KMS-11 (cell line): ENCODE data around the gene DIAPH1.

Source experiments
- H2AFZ ChIP-seq: fragments of 200-600 bp; sonication (generic); 2 replicates; pipeline ENCODE4 v1.6.1; 2016; ENCODE audit warnings: antibody characterized with exemption, mixed run types, low read depth
- H3K27ac ChIP-seq: fragments of 200-600 bp; sonication (generic); 2 replicates; pipeline ENCODE4 v1.6.1; 2016; ENCODE audit warnings: mild to moderate bottlenecking, mixed run types
- H3K27me3 ChIP-seq: fragments of 200-600 bp; sonication (generic); 2 replicates; pipeline ENCODE4 v1.6.1; 2017; ENCODE audit warnings: mild to moderate bottlenecking, low read depth, mixed run types, moderate library complexity; ENCODE audit not compliant: insufficient read depth
- H3K36me3 ChIP-seq: fragments of 200-600 bp; sonication (generic); 2 replicates; pipeline ENCODE4 v1.6.1; 2017; ENCODE audit warnings: mild to moderate bottlenecking, mixed run types; ENCODE audit not compliant: insufficient read depth
- H3K4me1 ChIP-seq: fragments of 200-600 bp; sonication (generic); 2 replicates; pipeline ENCODE4 v1.6.1; 2016; ENCODE audit warnings: mild to moderate bottlenecking, low read depth, mixed run types; ENCODE audit not compliant: poor library complexity, severe bottlenecking
- H3K4me2 ChIP-seq: fragments of 200-600 bp; sonication (generic); 2 replicates; pipeline ENCODE4 v1.7.0; 2016; ENCODE audit warnings: mild to moderate bottlenecking, mixed run types
- H3K4me3 ChIP-seq: fragments of 200-600 bp; sonication (generic); IDR thresholded peaks from 2 replicates; pipeline ENCODE4 v1.6.1; 2017; ENCODE audit warnings: low read depth, low read length, mixed read lengths; ENCODE audit not compliant: insufficient read depth
- H3K79me2 ChIP-seq: fragments of 200-600 bp; sonication (generic); 2 replicates; pipeline ENCODE4 v1.6.1; 2016; ENCODE audit warnings: low read depth, mixed run types; ENCODE audit not compliant: insufficient read depth
- H3K9ac ChIP-seq: fragments of 200-600 bp; sonication (generic); 2 replicates; pipeline ENCODE4 v1.6.1; 2016; ENCODE audit warnings: mild to moderate bottlenecking, mixed run types
- H4K20me1 ChIP-seq: fragments of 200-600 bp; sonication (generic); 2 replicates; pipeline ENCODE4 v1.6.1; 2016; ENCODE audit warnings: mild to moderate bottlenecking, mixed run types; ENCODE audit not compliant: insufficient read depth
- TF ChIP-seq, protein P1 (sequence below): fragments of 200-600 bp; sonication (generic); conservative IDR thresholded peaks from 2 replicates; pipeline ENCODE4 v1.6.1; 2017; ENCODE audit warnings: low read depth, mild to moderate bottlenecking, antibody characterized with exemption, low read length, moderate library complexity, mixed read lengths

The DIAPH1 gene

DNA sequence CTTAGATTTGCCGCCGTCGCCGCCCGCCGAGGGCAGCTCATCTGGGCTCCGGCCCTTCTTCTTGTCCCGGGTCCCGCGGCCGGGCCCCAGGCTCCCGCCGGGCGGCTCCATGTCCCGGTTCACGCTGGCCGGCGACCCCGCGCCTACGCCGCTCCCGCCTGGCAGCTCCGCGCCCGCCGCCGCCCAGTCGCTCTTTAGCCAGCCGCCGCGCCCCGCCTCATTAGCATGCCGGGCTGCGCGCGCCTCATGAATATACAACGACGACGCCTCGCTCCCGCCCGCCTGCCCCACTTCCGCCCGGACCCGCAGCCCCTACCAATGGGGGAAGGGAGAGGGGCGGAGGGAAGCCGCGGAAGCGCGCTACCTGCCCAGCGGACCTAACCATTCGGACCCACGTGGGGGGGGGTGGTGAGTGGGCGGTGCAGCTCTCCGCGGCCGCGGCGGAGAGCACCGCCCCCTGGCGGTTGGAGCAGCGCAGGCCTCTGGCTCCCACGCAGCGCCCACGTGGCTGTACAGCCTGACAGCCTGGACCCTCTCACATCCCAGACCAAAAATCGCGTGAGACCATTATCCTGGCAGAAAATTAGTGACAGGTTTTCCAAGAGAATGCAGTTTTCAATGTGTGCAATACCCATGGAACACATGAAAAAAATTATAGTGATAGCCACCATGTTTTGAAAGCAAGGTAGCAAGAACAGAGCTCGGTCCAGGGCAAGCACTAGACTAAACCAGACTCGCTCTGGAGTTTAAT is at the start of gene DIAPH1:
Gene DIAPH1 (minus strand): TSS at position 197 of the 751 bp plus-strand sequence. CDS start 86 bp downstream, at position 111.
- Histone ChIP-seq H4K20me1 (no peaks in the 10 kb centered on the region), H3K36me3 (no peaks in the 10 kb centered on the region), H3K4me3 (no peak within 1 kb of the TSS), H3K27me3 (no peaks in the 10 kb centered on the region), H3K27ac (peak within 1 kb of the TSS; percentile 54), H3K4me2 (peak within 1 kb of the TSS; percentile 68), H3K79me2 (peaks cover 38% of the 10 kb centered on the region), H2AFZ (peak within 1 kb of the TSS; percentile 73), H3K9ac (peak within 1 kb of the TSS; percentile 72), H3K4me1 (peaks cover 32% of the 10 kb centered on the region)
- TF ChIP-seq, protein P1, sequence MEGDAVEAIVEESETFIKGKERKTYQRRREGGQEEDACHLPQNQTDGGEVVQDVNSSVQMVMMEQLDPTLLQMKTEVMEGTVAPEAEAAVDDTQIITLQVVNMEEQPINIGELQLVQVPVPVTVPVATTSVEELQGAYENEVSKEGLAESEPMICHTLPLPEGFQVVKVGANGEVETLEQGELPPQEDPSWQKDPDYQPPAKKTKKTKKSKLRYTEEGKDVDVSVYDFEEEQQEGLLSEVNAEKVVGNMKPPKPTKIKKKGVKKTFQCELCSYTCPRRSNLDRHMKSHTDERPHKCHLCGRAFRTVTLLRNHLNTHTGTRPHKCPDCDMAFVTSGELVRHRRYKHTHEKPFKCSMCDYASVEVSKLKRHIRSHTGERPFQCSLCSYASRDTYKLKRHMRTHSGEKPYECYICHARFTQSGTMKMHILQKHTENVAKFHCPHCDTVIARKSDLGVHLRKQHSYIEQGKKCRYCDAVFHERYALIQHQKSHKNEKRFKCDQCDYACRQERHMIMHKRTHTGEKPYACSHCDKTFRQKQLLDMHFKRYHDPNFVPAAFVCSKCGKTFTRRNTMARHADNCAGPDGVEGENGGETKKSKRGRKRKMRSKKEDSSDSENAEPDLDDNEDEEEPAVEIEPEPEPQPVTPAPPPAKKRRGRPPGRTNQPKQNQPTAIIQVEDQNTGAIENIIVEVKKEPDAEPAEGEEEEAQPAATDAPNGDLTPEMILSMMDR, result peak; percentile 88

DNA sequence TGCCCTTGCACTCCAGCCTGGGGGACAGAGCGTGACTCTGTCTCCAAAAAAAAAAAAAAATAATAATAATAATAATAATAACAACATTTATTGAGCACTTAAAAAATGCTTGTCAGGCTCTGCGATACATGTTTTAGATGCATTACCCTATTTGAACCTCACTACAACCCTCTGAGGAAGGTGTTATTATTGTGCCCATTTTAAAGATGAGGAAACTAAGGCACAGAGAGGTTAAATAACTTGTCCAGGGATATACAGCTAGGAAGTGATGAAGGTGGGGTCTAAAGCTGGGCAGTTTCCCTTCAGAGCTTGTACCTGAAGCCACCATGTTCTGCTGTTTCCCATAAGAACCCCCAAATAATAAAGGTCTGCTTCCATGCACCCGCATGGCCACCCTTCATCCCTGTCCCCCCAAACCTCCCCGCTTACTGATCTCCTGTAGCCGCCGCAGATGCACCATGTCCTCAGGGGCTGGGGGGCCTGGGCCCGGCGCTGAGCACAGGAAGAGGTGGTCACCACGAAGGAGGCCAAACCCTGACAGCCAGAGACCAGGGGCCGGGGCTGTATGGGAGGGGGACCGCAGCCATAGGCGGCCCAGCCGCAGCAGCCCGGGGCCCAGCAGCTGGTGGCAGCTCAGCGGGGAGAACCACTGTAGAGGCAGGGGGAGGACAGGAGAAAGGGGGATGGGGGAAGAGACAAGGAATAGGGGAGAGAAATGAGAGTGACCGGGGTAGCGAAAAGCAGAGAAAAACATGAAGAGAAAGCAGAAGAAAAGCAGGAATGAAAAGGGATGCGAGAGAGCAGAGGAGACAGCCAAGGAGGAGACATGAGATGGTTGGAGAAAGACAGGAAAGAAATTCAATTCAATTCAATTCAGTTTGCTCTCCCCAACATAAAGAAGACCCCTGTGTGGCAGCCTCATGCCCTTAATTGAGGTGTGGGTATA is 47.5 kb upstream of the DIAPH1 start:
- Histone ChIP-seq H3K27ac (no peak overlapping the region), H3K4me2 (no peak overlapping the region), H2AFZ (no peak overlapping the region), H3K9ac (no peak overlapping the region), H3K79me2 (no peaks in the 10 kb centered on the region), H3K4me3 (no peak overlapping the region), H3K36me3 (no peaks in the 10 kb centered on the region), H3K27me3 (no peaks in the 10 kb centered on the region), H4K20me1 (no peaks in the 10 kb centered on the region), H3K4me1 (no peaks in the 10 kb centered on the region)
- TF ChIP-seq, protein P1, result no peak

DNA sequence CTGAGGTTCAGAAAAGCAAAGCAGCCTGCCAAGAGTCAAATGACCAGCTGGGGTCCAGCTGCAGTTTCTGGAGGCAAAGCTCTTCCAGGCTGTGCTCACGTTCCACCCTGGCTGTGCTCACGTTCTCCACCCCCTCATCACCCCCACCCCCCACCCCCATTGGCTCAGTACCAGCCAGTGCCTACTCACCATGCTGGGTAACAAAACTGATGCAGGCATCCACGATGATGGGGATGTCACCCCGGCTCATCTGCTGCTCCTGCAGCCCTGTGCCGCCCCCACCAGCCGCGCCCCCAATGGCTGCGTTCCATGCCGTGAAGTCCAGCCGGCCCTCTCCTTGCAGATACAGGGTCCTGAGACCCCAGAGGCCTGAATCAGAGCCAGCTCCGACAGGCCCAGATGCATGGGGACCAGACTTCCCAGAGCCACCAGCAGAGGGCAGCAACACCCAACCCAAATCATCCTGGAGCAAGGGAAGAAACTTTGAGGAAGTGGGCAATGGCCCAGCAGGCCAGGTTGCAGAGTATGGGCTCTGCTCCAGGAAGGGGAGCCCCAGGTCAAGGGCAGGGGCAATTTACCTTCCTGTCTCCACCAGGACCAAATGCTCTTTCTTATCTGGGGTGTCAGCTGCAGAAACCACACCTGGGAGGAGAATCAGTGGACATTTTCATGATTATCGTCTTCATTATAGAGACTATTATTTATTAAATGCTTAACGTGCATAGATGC is 46.1 kb upstream of the DIAPH1 start:
- H3K9ac ChIP-seq, result no peak overlapping the region
- peak overlapping the region; percentile 77; the same call in 1 of the 2 replicates for H2AFZ ChIP-seq
- no peaks in the 10 kb centered on the region for H4K20me1 ChIP-seq
- no peak overlapping the region for H3K4me3 ChIP-seq
- TF ChIP-seq, protein P1, result peak; percentile 94
- H3K27ac ChIP-seq, result no peak overlapping the region
- H3K36me3 ChIP-seq, result no peaks in the 10 kb centered on the region
- no peaks in the 10 kb centered on the region for H3K4me1 ChIP-seq
- H3K79me2 ChIP-seq, result no peaks in the 10 kb centered on the region
- H3K4me2 ChIP-seq, result no peak overlapping the region
- no peaks in the 10 kb centered on the region for H3K27me3 ChIP-seq

DNA sequence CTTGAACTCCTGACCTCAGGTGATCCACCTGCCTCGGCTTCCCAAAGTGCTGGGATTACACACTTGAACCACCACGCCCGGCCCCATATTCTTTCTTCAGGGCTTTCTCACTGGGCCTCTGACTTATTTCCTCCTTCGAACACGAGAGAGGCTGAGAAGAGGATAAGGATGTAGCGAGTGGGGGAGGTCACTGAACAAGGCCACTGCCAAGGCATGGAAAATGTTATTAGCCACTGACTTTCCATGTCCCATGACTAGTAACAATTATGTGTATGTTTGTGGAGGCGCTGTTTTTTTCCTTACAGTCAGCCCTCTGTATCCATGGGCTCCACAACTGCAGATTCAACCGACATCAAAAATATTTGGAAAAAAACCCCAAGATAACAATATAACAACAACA is 44.7 kb upstream of the DIAPH1 start:
- Histone ChIP-seq H3K4me1 (no peaks in the 10 kb centered on the region), H3K36me3 (no peaks in the 10 kb centered on the region), H4K20me1 (no peaks in the 10 kb centered on the region), H3K4me3 (no peak overlapping the region), H2AFZ (no peak overlapping the region), H3K79me2 (no peaks in the 10 kb centered on the region), H3K27me3 (no peaks in the 10 kb centered on the region; the same call in 1 of the 2 replicates), H3K9ac (no peak overlapping the region), H3K4me2 (no peak overlapping the region), H3K27ac (no peak overlapping the region)
- TF ChIP-seq, protein P1, result no peak
